CD4-positive, alpha-beta T cell (primary cell): ENCODE results near the gene PCLO. TPM values are rescaled to one million over a fixed set of nuclear protein-coding genes. Genes with fewer than 3 reads are reported as not detected.

ENCODE experiments used
- ATAC-seq: fragments of 200-7000 bp; cut with Tn5 transposase; one replicate; pipeline ENCODE4 v1.10.0; 2022; ENCODE audit warnings: mild to moderate bottlenecking; ENCODE audit not compliant: poor library complexity
- CTCF ChIA-PET: fragments of 350-600 bp; sonication (Branson Sonifier 250); formaldehyde crosslinking; loops from one replicate; lab custom pipeline; 2021; ENCODE audit warnings: antibody characterized with exemption, inconsistent platforms; lab: Charles Lee
- POLR2A ChIA-PET: fragments of 350-600 bp; sonication (Branson Sonifier 250); formaldehyde crosslinking; loops from one replicate; lab custom pipeline; 2021; ENCODE audit warnings: antibody characterized with exemption, inconsistent platforms; lab: Charles Lee
- DNase-seq, 14 experiments: peaks; one replicate each; pipeline ENCODE4 v3.0.0-alpha.2; 2013 to 2020; ENCODE audit warnings: mixed read lengths in 2 of 14
- H3K27ac ChIP-seq, 2 donors: one replicate each; pipeline versions ENCODE4 v1.5.1 to v1.7.0; 2013; ENCODE audit warnings: low read length in 2 of 2, low read depth in 1 of 2, mild to moderate bottlenecking in 1 of 2
- H3K27me3 ChIP-seq, 2 experiments: 1 replicate in 1 of 2; 2 replicates in 1 of 2; pipeline versions ENCODE4 v1.6.1 to v1.7.0; 2013; ENCODE audit warnings: low read length in 2 of 2, control low read depth in 1 of 2, mild to moderate bottlenecking in 1 of 2, moderate library complexity in 1 of 2; ENCODE audit not compliant: insufficient read depth in 2 of 2, control insufficient read depth in 1 of 2
- H3K36me3 ChIP-seq: one replicate; pipeline ENCODE4 v1.6.1; 2013; ENCODE audit warnings: low read length, control low read depth; ENCODE audit not compliant: insufficient read depth
- H3K4me1 ChIP-seq: one replicate; pipeline ENCODE4 v1.6.1; 2013; ENCODE audit warnings: low read length, control low read depth; ENCODE audit not compliant: insufficient read depth
- H3K4me3 ChIP-seq: one replicate; pipeline ENCODE4 v1.5.1; 2013; ENCODE audit warnings: mild to moderate bottlenecking, low read length, moderate library complexity
- H3K9me3 ChIP-seq, 2 experiments: 1 replicate in 1 of 2; 2 replicates in 1 of 2; pipeline versions ENCODE4 v1.6.1 to v1.7.0; 2013; ENCODE audit warnings: low read length in 2 of 2, mild to moderate bottlenecking in 2 of 2, control low read depth in 1 of 2, moderate library complexity in 1 of 2; ENCODE audit not compliant: control insufficient read depth in 1 of 2, insufficient read depth in 1 of 2
- H3K27ac Mint-ChIP-seq: one replicate; pipeline ENCODE4 v1.8.0; 2020; ENCODE audit warnings: mixed read lengths
- H3K27me3 Mint-ChIP-seq: one replicate; pipeline ENCODE4 v1.8.0; 2021; ENCODE audit warnings: mixed read lengths
- H3K36me3 Mint-ChIP-seq: one replicate; pipeline ENCODE4 v1.8.0; 2021; ENCODE audit warnings: low read depth, mixed read lengths
- H3K4me1 Mint-ChIP-seq: one replicate; pipeline ENCODE4 v1.8.0; 2021; ENCODE audit warnings: low read depth, mixed read lengths
- H3K4me3 Mint-ChIP-seq: one replicate; pipeline ENCODE4 v1.8.0; 2020; ENCODE audit warnings: mild to moderate bottlenecking, mixed read lengths
- H3K9me3 Mint-ChIP-seq: one replicate; pipeline ENCODE4 v1.8.0; 2020; ENCODE audit warnings: mixed read lengths
- intact Hi-C, 2 experiments: fragments of 100-400 bp; cut with DNase I in 1 of 2; cut with micrococcal nuclease in 1 of 2; formaldehyde crosslinking; loops; one replicate each; pipeline versions ENCODE4 v1.15.1 to v1.9.0; 2023 to 2025; cut with DNase I, micrococcal nuclease
- total RNA-seq, 174 experiments: library from RNA in 2 of 174; stranded (reverse) in 2 of 174; gene quantifications; one replicate each; pipeline ENCODE4 v1.2.3 and lab custom pipeline; 2021 to 2026
- TF ChIP-seq, protein P1 (sequence below): fragments of 200-600 bp; IDR thresholded peaks from one replicate; pipeline ENCODE4 v1.8.0; 2022; ENCODE audit warnings: antibody characterized with exemption, mild to moderate bottlenecking

PCLO gene
- total RNA-seq, 2 experiments from 2014 or later, result not detected

DNA sequence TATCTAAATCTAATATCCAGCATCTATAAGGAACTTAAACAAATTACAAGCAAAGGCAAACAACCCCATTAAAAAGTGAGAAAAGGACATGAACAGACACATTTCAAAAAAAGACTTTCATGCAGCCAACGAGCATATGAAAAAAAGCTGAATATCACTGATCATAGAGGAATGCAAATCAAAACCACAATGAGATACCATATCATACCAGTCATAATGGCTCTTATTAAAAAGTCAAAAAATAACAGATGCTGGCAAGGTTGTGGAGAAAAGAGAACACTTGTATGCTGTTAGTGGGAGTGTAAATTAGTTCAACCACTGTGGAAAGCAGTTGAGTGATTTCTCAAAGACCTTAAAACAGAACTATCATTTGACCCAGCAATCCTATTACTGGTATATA, 384.7 kb downstream of the PCLO start:
- Mint-ChIP-seq H3K27me3 (no peaks in the 10 kb centered on the region), H3K4me1 (no peaks in the 10 kb centered on the region), H3K4me3 (no peak overlapping the region), H3K36me3 (no peaks in the 10 kb centered on the region), H3K9me3 (peaks cover 12% of the 10 kb centered on the region), H3K27ac (no peak overlapping the region)
- H3K9me3 ChIP-seq, result peaks cover 0 to 4% of the 10 kb centered on the region in 2 experiments
- no peaks in the 10 kb centered on the region for H3K27me3 ChIP-seq
- H3K4me1 ChIP-seq, result no peaks in the 10 kb centered on the region
- ATAC-seq (no peak), DNase-seq (no peak)
- H3K27ac ChIP-seq, result no peak overlapping the region
- ChIA-PET CTCF (no interaction called here), POLR2A (no interaction called here)
- TF ChIP-seq, protein P1, sequence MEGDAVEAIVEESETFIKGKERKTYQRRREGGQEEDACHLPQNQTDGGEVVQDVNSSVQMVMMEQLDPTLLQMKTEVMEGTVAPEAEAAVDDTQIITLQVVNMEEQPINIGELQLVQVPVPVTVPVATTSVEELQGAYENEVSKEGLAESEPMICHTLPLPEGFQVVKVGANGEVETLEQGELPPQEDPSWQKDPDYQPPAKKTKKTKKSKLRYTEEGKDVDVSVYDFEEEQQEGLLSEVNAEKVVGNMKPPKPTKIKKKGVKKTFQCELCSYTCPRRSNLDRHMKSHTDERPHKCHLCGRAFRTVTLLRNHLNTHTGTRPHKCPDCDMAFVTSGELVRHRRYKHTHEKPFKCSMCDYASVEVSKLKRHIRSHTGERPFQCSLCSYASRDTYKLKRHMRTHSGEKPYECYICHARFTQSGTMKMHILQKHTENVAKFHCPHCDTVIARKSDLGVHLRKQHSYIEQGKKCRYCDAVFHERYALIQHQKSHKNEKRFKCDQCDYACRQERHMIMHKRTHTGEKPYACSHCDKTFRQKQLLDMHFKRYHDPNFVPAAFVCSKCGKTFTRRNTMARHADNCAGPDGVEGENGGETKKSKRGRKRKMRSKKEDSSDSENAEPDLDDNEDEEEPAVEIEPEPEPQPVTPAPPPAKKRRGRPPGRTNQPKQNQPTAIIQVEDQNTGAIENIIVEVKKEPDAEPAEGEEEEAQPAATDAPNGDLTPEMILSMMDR, result no peak
- intact Hi-C loops, result no loop called here
- H3K4me3 ChIP-seq, result no peak overlapping the region
- H3K36me3 ChIP-seq, result no peaks in the 10 kb centered on the region

DNA sequence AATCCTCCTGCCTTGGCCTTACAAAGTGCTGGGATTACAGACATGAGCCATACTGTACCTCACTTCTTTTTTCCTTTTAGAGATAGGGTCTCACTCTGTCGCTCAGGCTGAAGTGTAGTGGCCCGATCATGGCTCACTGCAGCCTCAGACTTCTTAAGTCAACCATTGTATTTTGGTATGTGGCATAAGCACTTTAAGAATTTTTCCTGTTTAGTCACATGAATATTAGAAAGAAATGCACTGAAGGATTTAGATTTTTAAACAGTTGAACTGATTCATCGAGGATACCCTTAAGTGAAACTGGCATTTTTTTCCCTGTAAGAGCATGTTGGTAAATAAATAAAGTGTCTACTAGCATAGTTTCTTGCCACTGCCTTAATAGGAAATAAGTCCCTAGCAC, 399.8 kb downstream of the PCLO start:
- TF ChIP-seq, protein P1, result no peak
- H3K4me1 Mint-ChIP-seq, result no peaks in the 10 kb centered on the region
- POLR2A ChIA-PET, result no interaction called here
- Histone ChIP-seq H3K4me3 (no peak overlapping the region), H3K36me3 (no peaks in the 10 kb centered on the region), H3K27me3 (no peaks in the 10 kb centered on the region), H3K4me1 (no peaks in the 10 kb centered on the region), H3K9me3 (no peaks in the 10 kb centered on the region), H3K27ac (no peak overlapping the region)
- H3K9me3 Mint-ChIP-seq, result no peaks in the 10 kb centered on the region
- DNase-seq, result no peak
- intact Hi-C loops, result no loop called here
- no peaks in the 10 kb centered on the region for H3K27me3 Mint-ChIP-seq
- ATAC-seq, result no peak
- H3K36me3 Mint-ChIP-seq, result no peaks in the 10 kb centered on the region
- H3K4me3 Mint-ChIP-seq, result no peak overlapping the region
- no peak overlapping the region for H3K27ac Mint-ChIP-seq
- CTCF ChIA-PET, result no interaction called here

DNA sequence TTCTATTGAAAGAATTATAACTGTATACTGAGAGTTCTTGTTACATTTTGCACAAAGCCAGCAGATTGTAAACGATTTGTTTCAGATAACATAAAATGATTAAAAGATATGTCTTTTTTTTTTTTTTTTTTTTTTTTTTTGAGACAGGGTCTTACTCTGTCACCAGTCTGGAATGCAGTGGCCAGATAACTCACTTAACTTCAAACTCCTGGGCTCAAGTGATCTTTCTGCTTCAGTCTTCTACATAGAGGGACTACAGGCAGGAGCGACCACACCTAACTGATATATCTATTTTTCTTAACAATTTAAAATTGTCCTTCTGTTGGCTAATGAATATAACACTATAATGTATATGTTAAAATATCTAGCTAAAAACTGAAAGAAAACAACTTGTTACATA, 401.9 kb downstream of the PCLO start:
- Histone ChIP-seq H3K27me3 (no peaks in the 10 kb centered on the region), H3K9me3 (no peaks in the 10 kb centered on the region), H3K4me3 (no peak overlapping the region), H3K36me3 (no peaks in the 10 kb centered on the region), H3K4me1 (no peaks in the 10 kb centered on the region), H3K27ac (no peak overlapping the region)
- ChIA-PET CTCF (no interaction called here), POLR2A (no interaction called here)
- intact Hi-C loops, result no loop called here
- H3K27ac Mint-ChIP-seq, result no peak overlapping the region
- no peaks in the 10 kb centered on the region for H3K4me1 Mint-ChIP-seq
- TF ChIP-seq, protein P1, result no peak
- H3K9me3 Mint-ChIP-seq, result no peaks in the 10 kb centered on the region
- no peak overlapping the region for H3K4me3 Mint-ChIP-seq
- H3K27me3 Mint-ChIP-seq, result no peaks in the 10 kb centered on the region
- DNase-seq (no peak), ATAC-seq (no peak)
- H3K36me3 Mint-ChIP-seq, result no peaks in the 10 kb centered on the region
